ENCODE measurements around the gene NT5DC3.

The NT5DC3 gene

GRCh38 chr12:103808239-103808880, 32.7 kb downstream of the NT5DC3 start:
- no peaks in the 10 kb centered on the region for H3K4me1 ChIP-seq (ENCODE audit: low read length)
- no peak overlapping the region for H3K4me3 ChIP-seq (ENCODE audit: low read length)
- no peaks in the 10 kb centered on the region for H3K36me3 ChIP-seq (replicated peaks; ENCODE audit: insufficient read depth, low read length)
- no peaks in the 10 kb centered on the region for H4K20me1 ChIP-seq (ENCODE audit: insufficient read depth, low read length)
- no peak overlapping the region for H3K4me2 ChIP-seq (ENCODE audit: low read depth, low read length)
- no peaks in the 10 kb centered on the region for H3K9me2 ChIP-seq (replicated peaks; ENCODE audit: insufficient read depth, low read length)
- DNase-seq: no peak
- H3K27ac ChIP-seq (ENCODE audit: low read length): no peak overlapping the region
- H3K27me3 ChIP-seq (replicated peaks; ENCODE audit: insufficient read depth, low read length): no peaks in the 10 kb centered on the region
- TF ChIP-seq EZH2phosphoT487 (IDR thresholded peaks at IDR 0.05; ENCODE audit: low read length) (no peak), EZH2 (optimal IDR thresholded peaks at IDR 0.05; ENCODE audit: low read depth, low read length) (no peak)
- TF ChIP-seq, protein P1, sequence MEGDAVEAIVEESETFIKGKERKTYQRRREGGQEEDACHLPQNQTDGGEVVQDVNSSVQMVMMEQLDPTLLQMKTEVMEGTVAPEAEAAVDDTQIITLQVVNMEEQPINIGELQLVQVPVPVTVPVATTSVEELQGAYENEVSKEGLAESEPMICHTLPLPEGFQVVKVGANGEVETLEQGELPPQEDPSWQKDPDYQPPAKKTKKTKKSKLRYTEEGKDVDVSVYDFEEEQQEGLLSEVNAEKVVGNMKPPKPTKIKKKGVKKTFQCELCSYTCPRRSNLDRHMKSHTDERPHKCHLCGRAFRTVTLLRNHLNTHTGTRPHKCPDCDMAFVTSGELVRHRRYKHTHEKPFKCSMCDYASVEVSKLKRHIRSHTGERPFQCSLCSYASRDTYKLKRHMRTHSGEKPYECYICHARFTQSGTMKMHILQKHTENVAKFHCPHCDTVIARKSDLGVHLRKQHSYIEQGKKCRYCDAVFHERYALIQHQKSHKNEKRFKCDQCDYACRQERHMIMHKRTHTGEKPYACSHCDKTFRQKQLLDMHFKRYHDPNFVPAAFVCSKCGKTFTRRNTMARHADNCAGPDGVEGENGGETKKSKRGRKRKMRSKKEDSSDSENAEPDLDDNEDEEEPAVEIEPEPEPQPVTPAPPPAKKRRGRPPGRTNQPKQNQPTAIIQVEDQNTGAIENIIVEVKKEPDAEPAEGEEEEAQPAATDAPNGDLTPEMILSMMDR (IDR thresholded peaks at IDR 0.05; ENCODE audit: low read length): no peak
- H3K9ac ChIP-seq (ENCODE audit: low read length): no peak overlapping the region
- H3K79me2 ChIP-seq (ENCODE audit: low read length): no peaks in the 10 kb centered on the region
- no peaks in the 10 kb centered on the region for H3F3A ChIP-seq (ENCODE audit: insufficient read depth, low read length)
- no peaks in the 10 kb centered on the region for H3K9me3 ChIP-seq (replicated peaks; ENCODE audit: insufficient read depth, low read length)
- H2AFZ ChIP-seq (ENCODE audit: low read length): no peak overlapping the region

- Histone ChIP-seq H2AFZ (ENCODE audit: low read length) (no peak overlapping the region), H3K36me3 (replicated peaks; ENCODE audit: insufficient read depth, low read length) (no peaks in the 10 kb centered on the region), H3F3A (ENCODE audit: insufficient read depth, low read length) (no peaks in the 10 kb centered on the region), H3K9me2 (replicated peaks; ENCODE audit: insufficient read depth, low read length) (no peaks in the 10 kb centered on the region), H3K9ac (ENCODE audit: low read length) (no peak overlapping the region), H4K20me1 (ENCODE audit: insufficient read depth, low read length) (no peaks in the 10 kb centered on the region), H3K27me3 (replicated peaks; ENCODE audit: insufficient read depth, low read length) (no peaks in the 10 kb centered on the region), H3K4me2 (ENCODE audit: low read depth, low read length) (no peak overlapping the region), H3K27ac (ENCODE audit: low read length) (no peak overlapping the region), H3K4me1 (ENCODE audit: low read length) (no peaks in the 10 kb centered on the region), H3K4me3 (ENCODE audit: low read length) (no peak overlapping the region), H3K9me3 (replicated peaks; ENCODE audit: insufficient read depth, low read length) (no peaks in the 10 kb centered on the region), H3K79me2 (ENCODE audit: low read length) (no peaks in the 10 kb centered on the region)
- DNase-seq: no peak
- TF ChIP-seq EZH2 (optimal IDR thresholded peaks at IDR 0.05; ENCODE audit: low read depth, low read length) (no peak), EZH2phosphoT487 (IDR thresholded peaks at IDR 0.05; ENCODE audit: low read length) (no peak)
- TF ChIP-seq, protein P1 (IDR thresholded peaks at IDR 0.05; ENCODE audit: low read length): no peak
Measured at GRCh38 chr12:103807561-103808238, 33.3 kb downstream of the NT5DC3 start.

GRCh38 chr12:103806803-103807202, 34.2 kb downstream of the NT5DC3 start:
- Histone ChIP-seq H3K4me1 (ENCODE audit: low read length) (no peaks in the 10 kb centered on the region), H3K9me3 (replicated peaks; ENCODE audit: insufficient read depth, low read length) (no peaks in the 10 kb centered on the region), H2AFZ (ENCODE audit: low read length) (no peak overlapping the region), H3K9me2 (replicated peaks; ENCODE audit: insufficient read depth, low read length) (no peaks in the 10 kb centered on the region), H3K27ac (ENCODE audit: low read length) (no peak overlapping the region), H3K27me3 (replicated peaks; ENCODE audit: insufficient read depth, low read length) (no peaks in the 10 kb centered on the region), H3K9ac (ENCODE audit: low read length) (no peak overlapping the region), H3K79me2 (ENCODE audit: low read length) (no peaks in the 10 kb centered on the region), H3K4me2 (ENCODE audit: low read depth, low read length) (no peak overlapping the region), H3K36me3 (replicated peaks; ENCODE audit: insufficient read depth, low read length) (no peaks in the 10 kb centered on the region), H3F3A (ENCODE audit: insufficient read depth, low read length) (no peaks in the 10 kb centered on the region), H4K20me1 (ENCODE audit: insufficient read depth, low read length) (no peaks in the 10 kb centered on the region), H3K4me3 (ENCODE audit: low read length) (no peak overlapping the region)
- TF ChIP-seq, protein P1 (IDR thresholded peaks at IDR 0.05; ENCODE audit: low read length): no peak
- TF ChIP-seq EZH2 (optimal IDR thresholded peaks at IDR 0.05; ENCODE audit: low read depth, low read length): no peak
- TF ChIP-seq EZH2phosphoT487 (IDR thresholded peaks at IDR 0.05; ENCODE audit: low read length): no peak
- DNase-seq: no peak

Data from MM.1S (cell line).